H9 (cell line): ENCODE measurements around the gene MTA1. TPM values are rescaled to one million over a fixed set of nuclear protein-coding genes. Genes with fewer than 3 reads are reported as not detected.

Experiments
- DNase-seq: peaks from one replicate; pipeline ENCODE4 v3.0.0-alpha.2; 2017
- H2AFZ ChIP-seq: one replicate; pipeline ENCODE4 v1.6.1; 2013; ENCODE audit warnings: mild to moderate bottlenecking, low read length, control low read depth, moderate library complexity
- H2AK5ac ChIP-seq: 2 replicates; pipeline ENCODE4 v1.6.1; 2013; ENCODE audit warnings: low read length, control low read depth, mixed read lengths; ENCODE audit not compliant: insufficient read length
- H2BK120ac ChIP-seq: one replicate; pipeline ENCODE4 v1.6.1; 2013; ENCODE audit warnings: low read depth, mild to moderate bottlenecking, low read length, control low read depth, inconsistent platforms; ENCODE audit not compliant: poor library complexity, severe bottlenecking
- H2BK12ac ChIP-seq: 2 replicates; pipeline ENCODE4 v1.6.1; 2013; ENCODE audit warnings: low read length, control low read depth, mixed read lengths, low read depth; ENCODE audit not compliant: insufficient read length
- H2BK15ac ChIP-seq: 2 replicates; pipeline ENCODE4 v1.6.1; 2013; ENCODE audit warnings: low read depth, low read length, control low read depth
- H2BK20ac ChIP-seq: one replicate; pipeline ENCODE4 v1.6.1; 2013; ENCODE audit warnings: low read depth, mild to moderate bottlenecking, low read length, control low read depth, inconsistent platforms; ENCODE audit not compliant: poor library complexity, severe bottlenecking
- H2BK5ac ChIP-seq: 2 replicates; pipeline ENCODE4 v1.6.1; 2013; ENCODE audit warnings: low read length, control low read depth, mixed read lengths; ENCODE audit not compliant: insufficient read length
- H3K14ac ChIP-seq: 2 replicates; pipeline ENCODE4 v1.6.1; 2013; ENCODE audit warnings: low read length, control low read depth; ENCODE audit not compliant: insufficient read depth
- H3K18ac ChIP-seq: 2 replicates; pipeline ENCODE4 v1.6.1; 2013; ENCODE audit warnings: low read depth, mild to moderate bottlenecking, mixed read lengths, low read length, control low read depth; ENCODE audit not compliant: insufficient read length
- H3K23ac ChIP-seq: 2 replicates; pipeline ENCODE4 v1.6.1; 2013; ENCODE audit warnings: low read length, control low read depth, mixed read lengths, low read depth; ENCODE audit not compliant: insufficient read length
- H3K23me2 ChIP-seq: 2 replicates; pipeline ENCODE4 v1.6.1; 2013; ENCODE audit warnings: low read depth, mild to moderate bottlenecking, mixed read lengths, low read length, control low read depth; ENCODE audit not compliant: insufficient read length, poor library complexity, severe bottlenecking
- H3K27ac ChIP-seq: 2 replicates; pipeline ENCODE4 v1.5.1; 2013; ENCODE audit warnings: low read length, control low read depth, mixed read lengths, low read depth; ENCODE audit not compliant: insufficient read length
- H3K27me3 ChIP-seq: 2 replicates; pipeline ENCODE4 v1.6.1; 2013; ENCODE audit warnings: low read length, control low read depth, inconsistent platforms; ENCODE audit not compliant: insufficient read depth
- H3K4ac ChIP-seq: 2 replicates; pipeline ENCODE4 v1.6.1; 2013; ENCODE audit warnings: low read depth, mild to moderate bottlenecking, control low read depth, inconsistent platforms, low read length, moderate library complexity
- H3K4me1 ChIP-seq: 2 replicates; pipeline ENCODE4 v1.6.1; 2013; ENCODE audit warnings: low read length, control low read depth, inconsistent platforms; ENCODE audit not compliant: insufficient read depth
- H3K4me2 ChIP-seq: 2 replicates; pipeline ENCODE4 v1.6.1; 2013; ENCODE audit warnings: low read length, control low read depth, mixed read lengths; ENCODE audit not compliant: insufficient read length, insufficient read depth
- H3K56ac ChIP-seq: 2 replicates; pipeline ENCODE4 v1.6.1; 2013; ENCODE audit warnings: low read depth, mild to moderate bottlenecking, mixed read lengths, low read length, control low read depth; ENCODE audit not compliant: insufficient read length
- H3K79me1 ChIP-seq: 2 replicates; pipeline ENCODE4 v1.6.1; 2013; ENCODE audit warnings: low read depth, mild to moderate bottlenecking, moderate library complexity, low read length, control low read depth, inconsistent platforms; ENCODE audit not compliant: insufficient read depth, poor library complexity, severe bottlenecking
- H3K79me2 ChIP-seq: 2 replicates; pipeline ENCODE4 v1.6.1; 2013; ENCODE audit warnings: low read length, control low read depth, inconsistent platforms; ENCODE audit not compliant: insufficient read depth
- H3K9ac ChIP-seq: 2 replicates; pipeline ENCODE4 v1.6.1; 2013; ENCODE audit warnings: low read length, control low read depth, mixed read lengths; ENCODE audit not compliant: insufficient read length; ENCODE audit errors: extremely low read depth
- H3K9me3 ChIP-seq: one replicate; pipeline ENCODE4 v1.6.1; 2013; ENCODE audit warnings: low read depth, low read length, inconsistent platforms; ENCODE audit not compliant: control insufficient read depth
- H3T11ph ChIP-seq: one replicate; pipeline ENCODE4 v1.6.1; 2013; ENCODE audit warnings: mild to moderate bottlenecking, low read length, control low read depth, inconsistent platforms
- H4K20me1 ChIP-seq: one replicate; pipeline ENCODE4 v1.6.1; 2013; ENCODE audit not compliant: control insufficient read depth, insufficient read length, insufficient read depth
- H4K5ac ChIP-seq: 2 replicates; pipeline ENCODE4 v1.6.1; 2013; ENCODE audit warnings: low read depth, mild to moderate bottlenecking, mixed read lengths, low read length, control low read depth; ENCODE audit not compliant: insufficient read length
- H4K8ac ChIP-seq: replicated peaks from 2 replicates; pipeline ENCODE4 v1.6.1; 2013; ENCODE audit warnings: low read length, control low read depth, mixed read lengths, low read depth; ENCODE audit not compliant: insufficient read length
- H4K91ac ChIP-seq: 2 replicates; pipeline ENCODE4 v1.6.1; 2013; ENCODE audit warnings: low read depth, mild to moderate bottlenecking, moderate library complexity, mixed read lengths, low read length, control low read depth; ENCODE audit not compliant: insufficient read length
- H3K27ac Mint-ChIP-seq, 3 experiments: 2 replicates in 2 of 3; 3 replicates in 1 of 3; pipeline ENCODE4 v1.8.0; 2020 to 2021; ENCODE audit warnings: mixed read lengths in 3 of 3, mild to moderate bottlenecking in 1 of 3, moderate library complexity in 1 of 3
- H3K27me3 Mint-ChIP-seq: 2 replicates; pipeline ENCODE4 v1.8.0; 2021; ENCODE audit warnings: low read depth, mild to moderate bottlenecking, moderate library complexity, mixed read lengths
- H3K36me3 Mint-ChIP-seq, 3 experiments: 2 replicates in 2 of 3; 3 replicates in 1 of 3; pipeline ENCODE4 v1.8.0; 2020 to 2021; ENCODE audit warnings: low read depth in 3 of 3, mixed read lengths in 3 of 3; ENCODE audit not compliant: insufficient read depth in 1 of 3
- H3K4me1 Mint-ChIP-seq, 2 experiments: 2 replicates each; pipeline ENCODE4 v1.8.0; 2020; ENCODE audit warnings: mixed read lengths in 2 of 2
- H3K4me3 Mint-ChIP-seq, 2 experiments: 2 replicates in 1 of 2; 3 replicates in 1 of 2; pipeline ENCODE4 v1.8.0; 2020 to 2021; ENCODE audit warnings: mild to moderate bottlenecking in 2 of 2, mixed read lengths in 2 of 2, moderate library complexity in 1 of 2
- H3K9me3 Mint-ChIP-seq, 2 experiments: 2 replicates in 1 of 2; 3 replicates in 1 of 2; pipeline ENCODE4 v1.8.0; 2020; ENCODE audit warnings: mild to moderate bottlenecking in 2 of 2, mixed read lengths in 2 of 2, moderate library complexity in 1 of 2
- whole genome bisulfite sequencing: extraction: QIAGEN DNeasy Blood & Tissue Kit; methylation state at CpG from one replicate; pipeline ENCODE4 v1.1.7; 2013; ENCODE audit warnings: missing lambda C conversion rate, low lambda C conversion rate, mixed read lengths; ENCODE audit not compliant: insufficient read length; ENCODE audit errors: extremely low coverage; 5-methylcytosine and 5-hydroxymethylcytosine counted together
- total RNA-seq: library from RNA; stranded (reverse); gene quantifications from 2 replicates; pipeline ENCODE4 v1.2.1, GENCODE V29; 2021
- TF ChIP-seq, protein P1 (sequence below): fragments of 200-600 bp; sonication (generic); conservative IDR thresholded peaks from 3 replicates; pipeline ENCODE4 v1.8.0; 2021; ENCODE audit warnings: antibody characterized with exemption, mild to moderate bottlenecking

The MTA1 gene
- total RNA-seq, 1 experiment from 2014 or later = 230 TPM

DNA sequence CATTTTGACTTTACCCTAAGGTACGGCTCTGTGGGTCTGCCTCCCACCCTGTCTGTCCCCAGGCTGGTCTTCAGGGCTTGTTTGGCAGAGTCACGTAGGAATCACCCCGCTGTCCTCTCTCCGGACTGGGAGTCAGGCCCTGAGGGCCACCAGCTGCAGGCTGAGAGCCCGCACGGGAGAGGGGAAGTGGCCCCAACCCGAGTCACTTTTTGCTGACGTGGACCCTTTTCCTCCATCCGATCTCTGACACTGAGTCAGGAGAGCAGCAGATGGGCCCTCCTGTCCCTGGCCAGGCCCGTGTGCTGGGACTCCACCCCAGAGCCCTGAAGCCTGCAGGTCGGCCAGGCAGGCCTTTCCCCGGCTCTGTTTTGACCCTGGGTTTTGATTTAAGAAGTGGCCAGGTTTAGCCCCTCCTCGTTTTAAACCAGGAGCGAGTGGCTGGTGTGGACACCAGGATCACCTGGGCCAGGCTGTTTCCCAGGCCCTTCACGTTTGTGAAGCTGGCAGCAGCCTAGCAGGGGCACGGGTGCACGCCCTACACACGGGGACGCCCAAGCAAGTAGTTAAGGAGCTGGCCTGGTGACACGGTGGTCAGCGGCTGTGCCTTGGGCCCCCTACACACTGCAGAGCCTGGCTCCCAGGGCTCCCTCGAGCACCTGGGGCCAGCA lies 33.8 kb upstream of the MTA1 start:
- Histone ChIP-seq H3K4me1 (no peaks in the 10 kb centered on the region), H3K79me2 (no peaks in the 10 kb centered on the region), H3K23ac (no peak overlapping the region), H3K4me2 (no peak overlapping the region), H3K27ac (no peak overlapping the region), H2BK5ac (no peak overlapping the region), H3K4ac (no peak overlapping the region), H3K23me2 (no peaks in the 10 kb centered on the region), H3K56ac (no peak overlapping the region), H2BK20ac (no peak overlapping the region), H2BK15ac (no peak overlapping the region), H2BK12ac (no peak overlapping the region), H4K91ac (no peak overlapping the region), H4K5ac (no peak overlapping the region), H3T11ph (no peak overlapping the region), H3K79me1 (no peaks in the 10 kb centered on the region), H3K9ac (no peak overlapping the region), H2AK5ac (no peak overlapping the region), H2BK120ac (no peak overlapping the region), H2AFZ (no peak overlapping the region), H3K18ac (no peak overlapping the region), H4K8ac (no peak overlapping the region), H4K20me1 (no peaks in the 10 kb centered on the region), H3K27me3 (no peaks in the 10 kb centered on the region), H3K9me3 (no peaks in the 10 kb centered on the region), H3K14ac (no peak overlapping the region)
- WGBS = no CpG with 5 or more reads among the region's 22 CpGs
- H3K27ac Mint-ChIP-seq = no peak overlapping the region
- H3K4me1 Mint-ChIP-seq = no peaks in the 10 kb centered on the region
- DNase-seq = no peak
- H3K9me3 Mint-ChIP-seq = no peaks in the 10 kb centered on the region
- H3K27me3 Mint-ChIP-seq = no peaks in the 10 kb centered on the region
- H3K4me3 Mint-ChIP-seq = no peak overlapping the region
- TF ChIP-seq, protein P1, sequence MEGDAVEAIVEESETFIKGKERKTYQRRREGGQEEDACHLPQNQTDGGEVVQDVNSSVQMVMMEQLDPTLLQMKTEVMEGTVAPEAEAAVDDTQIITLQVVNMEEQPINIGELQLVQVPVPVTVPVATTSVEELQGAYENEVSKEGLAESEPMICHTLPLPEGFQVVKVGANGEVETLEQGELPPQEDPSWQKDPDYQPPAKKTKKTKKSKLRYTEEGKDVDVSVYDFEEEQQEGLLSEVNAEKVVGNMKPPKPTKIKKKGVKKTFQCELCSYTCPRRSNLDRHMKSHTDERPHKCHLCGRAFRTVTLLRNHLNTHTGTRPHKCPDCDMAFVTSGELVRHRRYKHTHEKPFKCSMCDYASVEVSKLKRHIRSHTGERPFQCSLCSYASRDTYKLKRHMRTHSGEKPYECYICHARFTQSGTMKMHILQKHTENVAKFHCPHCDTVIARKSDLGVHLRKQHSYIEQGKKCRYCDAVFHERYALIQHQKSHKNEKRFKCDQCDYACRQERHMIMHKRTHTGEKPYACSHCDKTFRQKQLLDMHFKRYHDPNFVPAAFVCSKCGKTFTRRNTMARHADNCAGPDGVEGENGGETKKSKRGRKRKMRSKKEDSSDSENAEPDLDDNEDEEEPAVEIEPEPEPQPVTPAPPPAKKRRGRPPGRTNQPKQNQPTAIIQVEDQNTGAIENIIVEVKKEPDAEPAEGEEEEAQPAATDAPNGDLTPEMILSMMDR = no peak
- H3K36me3 Mint-ChIP-seq = peaks cover 10 to 20% (median 18%) of the 10 kb centered on the region in 3 experiments; a peak in 6 of 7 replicates
